PFSK-1 (cell line): ENCODE measurements around the gene WNT4.

Experiments used
- FOXP2 ChIP-seq: optimal IDR thresholded peaks from 2 replicates; pipeline ENCODE3; 2011; ENCODE audit warnings: borderline replicate concordance, control low read depth, inconsistent platforms; ENCODE audit not compliant: insufficient read depth; ENCODE audit errors: extremely low read length, extremely low read depth
- POLR2AphosphoS5 ChIP-seq: IDR thresholded peaks from 2 replicates; pipeline ENCODE4 v1.6.1; 2012; ENCODE audit warnings: low read depth, mild to moderate bottlenecking, control low read depth, low read length, moderate library complexity
- SIN3A ChIP-seq: IDR thresholded peaks from 2 replicates; pipeline ENCODE4 v1.6.1; 2012; ENCODE audit warnings: mild to moderate bottlenecking, low read length, moderate library complexity, borderline replicate concordance; ENCODE audit not compliant: insufficient read depth
- TAF1 ChIP-seq: IDR thresholded peaks from 2 replicates; pipeline ENCODE4 v1.6.1; 2012; ENCODE audit warnings: low read length, control low read depth, borderline replicate concordance; ENCODE audit not compliant: insufficient read depth
- TF ChIP-seq, protein P1 (sequence below), 2 experiments: IDR thresholded peaks; 2 replicates each; pipeline versions ENCODE4 v1.6.1 to v1.8.0; 2011 to 2012; ENCODE audit warnings: low read depth in 2 of 2, low read length in 2 of 2, control low read depth in 1 of 2, inconsistent platforms in 1 of 2, mild to moderate bottlenecking in 1 of 2, moderate library complexity in 1 of 2; ENCODE audit not compliant: insufficient read depth in 1 of 2

WNT4 gene

GRCh38 chr1:22157359-22157966 lies 14.6 kb upstream of the WNT4 start:
- TF ChIP-seq, protein P1, sequence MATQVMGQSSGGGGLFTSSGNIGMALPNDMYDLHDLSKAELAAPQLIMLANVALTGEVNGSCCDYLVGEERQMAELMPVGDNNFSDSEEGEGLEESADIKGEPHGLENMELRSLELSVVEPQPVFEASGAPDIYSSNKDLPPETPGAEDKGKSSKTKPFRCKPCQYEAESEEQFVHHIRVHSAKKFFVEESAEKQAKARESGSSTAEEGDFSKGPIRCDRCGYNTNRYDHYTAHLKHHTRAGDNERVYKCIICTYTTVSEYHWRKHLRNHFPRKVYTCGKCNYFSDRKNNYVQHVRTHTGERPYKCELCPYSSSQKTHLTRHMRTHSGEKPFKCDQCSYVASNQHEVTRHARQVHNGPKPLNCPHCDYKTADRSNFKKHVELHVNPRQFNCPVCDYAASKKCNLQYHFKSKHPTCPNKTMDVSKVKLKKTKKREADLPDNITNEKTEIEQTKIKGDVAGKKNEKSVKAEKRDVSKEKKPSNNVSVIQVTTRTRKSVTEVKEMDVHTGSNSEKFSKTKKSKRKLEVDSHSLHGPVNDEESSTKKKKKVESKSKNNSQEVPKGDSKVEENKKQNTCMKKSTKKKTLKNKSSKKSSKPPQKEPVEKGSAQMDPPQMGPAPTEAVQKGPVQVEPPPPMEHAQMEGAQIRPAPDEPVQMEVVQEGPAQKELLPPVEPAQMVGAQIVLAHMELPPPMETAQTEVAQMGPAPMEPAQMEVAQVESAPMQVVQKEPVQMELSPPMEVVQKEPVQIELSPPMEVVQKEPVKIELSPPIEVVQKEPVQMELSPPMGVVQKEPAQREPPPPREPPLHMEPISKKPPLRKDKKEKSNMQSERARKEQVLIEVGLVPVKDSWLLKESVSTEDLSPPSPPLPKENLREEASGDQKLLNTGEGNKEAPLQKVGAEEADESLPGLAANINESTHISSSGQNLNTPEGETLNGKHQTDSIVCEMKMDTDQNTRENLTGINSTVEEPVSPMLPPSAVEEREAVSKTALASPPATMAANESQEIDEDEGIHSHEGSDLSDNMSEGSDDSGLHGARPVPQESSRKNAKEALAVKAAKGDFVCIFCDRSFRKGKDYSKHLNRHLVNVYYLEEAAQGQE (IDR thresholded peaks at IDR 0.05; ENCODE audit: insufficient read depth in 1 of 2, low read depth in 2 of 2, low read length in 2 of 2), result no peak
- TF ChIP-seq SIN3A (no peak), TAF1 (no peak), FOXP2 (no peak), POLR2AphosphoS5 (no peak)

GRCh38 chr1:22155517-22155916 lies 12.6 kb upstream of the WNT4 start:
- TF ChIP-seq SIN3A, result no peak
- TF ChIP-seq, protein P1 (IDR thresholded peaks at IDR 0.05; ENCODE audit: insufficient read depth in 1 of 2, low read depth in 2 of 2, low read length in 2 of 2), result no peak
- no peak for TF ChIP-seq FOXP2
- no peak for TF ChIP-seq POLR2AphosphoS5
- no peak for TF ChIP-seq TAF1

DNA sequence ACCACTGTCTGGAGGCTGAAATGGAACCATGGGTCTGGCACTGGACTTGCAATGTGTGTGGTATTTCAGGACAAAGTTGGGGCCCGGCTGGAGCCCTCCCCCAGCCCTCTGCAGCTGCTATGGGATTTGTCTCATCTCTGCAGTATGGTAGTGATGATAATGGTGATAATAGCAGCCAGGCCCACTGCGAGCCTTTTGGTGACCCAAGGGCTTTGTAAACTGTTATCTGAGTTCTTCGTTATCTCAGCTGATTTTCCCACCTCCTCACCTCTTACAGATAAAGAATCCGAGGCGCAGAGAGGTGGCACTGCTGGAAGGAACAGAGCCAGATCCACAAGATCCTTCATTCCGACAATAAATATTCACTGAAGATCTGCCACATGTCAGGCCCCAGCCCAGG lies 11.7 kb upstream of the WNT4 start:
- TF ChIP-seq FOXP2 (no peak), POLR2AphosphoS5 (no peak), TAF1 (no peak), SIN3A (no peak)
- TF ChIP-seq, protein P1 (IDR thresholded peaks at IDR 0.05; ENCODE audit: insufficient read depth in 1 of 2, low read depth in 2 of 2, low read length in 2 of 2), result no peak

- TF ChIP-seq POLR2AphosphoS5 (no peak), FOXP2 (no peak), TAF1 (no peak), SIN3A (no peak)
- TF ChIP-seq, protein P1 (IDR thresholded peaks at IDR 0.05; ENCODE audit: insufficient read depth in 1 of 2, low read depth in 2 of 2, low read length in 2 of 2), result no peak
These were observed 11.0 kb upstream of the WNT4 start for GRCh38 chr1:22153660-22154437.
